Measurements from ENCODE around the gene HGS.

The HGS gene

GRCh38 chr17:81741049-81741593, 57.3 kb downstream of the HGS start:
- DNase-seq (ENCODE audit: low read depth), result no peak

- DNase-seq (ENCODE audit: low read depth), result no peak
These were observed 58.0 kb downstream of the HGS start for GRCh38 chr17:81741594-81742452.

All from stromal cell of bone marrow (primary cell).